Measurements from ENCODE around the gene ADAM33.

Gene ADAM33

GRCh38 chr20:3681931-3682781, at the start of gene ADAM33:
ADAM33 (minus strand) TSS chr20:3682010; CDS start chr20:3682004, 6 bp downstream.
- no peak for DNase-seq (ENCODE audit: low spot score)

DNA sequence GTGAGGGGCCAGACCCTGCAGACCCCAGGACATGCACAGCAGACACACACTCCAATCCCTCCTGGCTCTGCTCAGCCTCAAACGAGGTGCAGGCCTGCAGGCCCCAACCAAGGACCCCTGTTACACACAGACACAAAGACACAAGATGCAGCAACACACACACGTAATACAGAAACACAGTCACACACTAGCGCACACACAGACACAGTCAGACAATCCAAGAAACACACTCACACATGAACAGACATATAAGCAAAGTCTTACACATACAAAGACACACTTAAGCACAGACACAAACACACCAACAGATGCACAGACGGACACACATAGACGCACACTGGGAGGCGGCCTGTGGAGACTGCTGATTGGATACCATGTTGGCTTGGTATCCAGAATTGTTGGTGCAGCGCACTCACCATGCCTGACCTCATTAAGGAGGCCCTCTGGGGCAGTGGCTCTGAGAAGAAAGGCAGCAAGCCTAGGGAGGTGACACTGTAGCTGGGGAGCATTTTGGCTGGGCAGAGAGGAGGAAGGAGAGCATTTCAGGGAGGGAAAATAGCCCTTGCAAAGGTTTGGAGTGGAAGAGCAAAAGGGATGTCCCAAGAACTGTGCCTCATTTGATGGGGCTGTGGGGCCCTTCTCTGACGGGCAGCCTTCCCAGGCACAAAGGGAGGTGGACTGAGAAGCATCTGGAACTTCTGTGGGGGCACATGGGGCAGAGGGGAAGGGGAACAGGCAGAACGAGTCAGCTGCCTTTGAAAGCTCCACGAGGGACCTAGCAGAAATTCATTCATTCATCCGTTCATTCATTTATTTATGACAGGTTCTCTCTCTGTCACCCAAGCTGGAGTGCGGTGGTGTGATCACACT, 49.2 kb upstream of the ADAM33 start:
- no peak for DNase-seq (ENCODE audit: low spot score)

DNA sequence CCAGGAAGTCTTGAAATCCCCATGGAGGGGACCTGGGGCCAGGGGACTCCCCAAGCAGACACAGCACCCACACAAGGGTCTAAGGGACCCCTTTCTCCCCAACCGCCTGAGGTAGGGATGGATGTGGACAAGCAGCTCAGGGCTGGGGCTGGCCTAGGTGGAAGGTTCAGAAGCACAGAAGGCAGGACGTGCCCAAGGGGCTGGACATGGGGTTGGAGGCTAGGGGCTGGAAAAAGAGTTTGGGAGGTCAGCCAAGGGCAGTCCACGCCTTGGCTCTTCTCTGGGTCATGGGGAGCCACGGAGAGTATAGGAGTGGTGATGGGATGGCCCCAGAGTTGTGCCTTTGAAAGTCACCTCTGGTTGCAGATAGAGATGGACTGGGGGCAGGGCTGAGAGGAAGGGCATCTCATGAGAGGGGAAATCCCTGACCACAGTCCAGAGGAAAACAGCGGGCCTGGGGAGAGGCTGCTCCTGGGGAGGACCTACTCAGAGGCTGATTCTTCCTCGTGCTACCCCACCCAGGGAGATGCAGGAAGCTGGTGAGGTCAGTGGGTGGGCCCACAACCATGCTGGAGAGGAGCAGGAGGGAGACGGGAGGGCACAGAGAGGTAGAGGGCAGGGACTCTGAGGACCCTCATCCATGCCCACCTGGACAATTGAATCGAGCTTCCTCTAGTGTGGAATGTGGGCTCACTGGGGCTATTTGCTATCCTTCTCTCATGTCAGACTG, 48.2 kb upstream of the ADAM33 start:
- no peak for DNase-seq (ENCODE audit: low spot score)

GRCh38 chr20:3729378-3729777, 47.6 kb upstream of the ADAM33 start:
- DNase-seq (ENCODE audit: low spot score) = no peak

- DNase-seq (ENCODE audit: low spot score) = no peak
These were observed 47.1 kb upstream of the ADAM33 start for GRCh38 chr20:3728876-3729275.

DNA sequence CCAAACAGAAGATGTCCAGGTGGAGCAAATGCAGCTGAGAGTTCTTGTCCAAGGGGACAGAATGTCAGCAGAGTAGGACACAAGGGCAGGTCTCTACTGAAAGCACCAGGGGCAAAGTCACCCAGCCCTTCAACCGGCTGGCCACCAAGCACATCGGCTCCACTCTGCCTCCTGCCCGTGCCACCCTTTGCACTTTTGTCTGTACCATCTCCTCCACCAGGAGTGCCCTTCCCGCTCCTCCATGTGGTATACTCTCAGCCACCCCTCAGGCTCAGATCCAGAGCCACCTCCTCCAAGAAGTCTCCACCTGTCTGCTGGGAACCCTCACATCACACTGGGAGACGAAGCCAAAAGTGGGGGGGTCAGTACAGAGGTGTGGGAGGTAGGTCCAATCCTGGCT, 46.5 kb upstream of the ADAM33 start:
- DNase-seq (ENCODE audit: low spot score) = no peak

- DNase-seq (ENCODE audit: low spot score) = no peak
These were observed 45.7 kb upstream of the ADAM33 start for GRCh38 chr20:3727401-3728021.

- DNase-seq (ENCODE audit: low spot score) = no peak
These were observed 42.5 kb upstream of the ADAM33 start for GRCh38 chr20:3724356-3724755.

GRCh38 chr20:3723284-3723683, 41.5 kb upstream of the ADAM33 start:
- DNase-seq (ENCODE audit: low spot score) = no peak

DNA sequence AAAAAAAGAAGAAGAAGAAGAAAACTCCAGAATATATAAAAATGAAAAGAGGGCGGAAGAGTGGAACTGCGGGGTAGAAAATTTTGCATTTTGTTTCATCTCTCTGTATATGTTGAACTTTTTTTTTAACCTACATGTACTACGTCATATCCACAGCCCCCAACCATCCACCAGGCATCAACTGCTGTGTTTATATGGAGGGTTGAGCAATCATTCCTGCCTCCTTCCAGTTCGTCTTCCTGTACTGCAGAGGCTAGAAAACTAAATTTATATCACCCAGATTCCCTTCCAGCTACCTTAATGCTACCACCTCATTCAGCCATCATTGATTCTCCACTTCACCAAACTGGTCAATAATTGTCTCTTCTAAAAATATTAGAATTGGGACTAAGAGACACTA, 40.1 kb upstream of the ADAM33 start:
- no peak for DNase-seq (ENCODE audit: low spot score)

- DNase-seq (ENCODE audit: low spot score) = no peak
These were observed 38.8 kb upstream of the ADAM33 start for GRCh38 chr20:3720626-3721025.

GRCh38 chr20:3720068-3720467, 38.3 kb upstream of the ADAM33 start:
- no peak for DNase-seq (ENCODE audit: low spot score)

DNA sequence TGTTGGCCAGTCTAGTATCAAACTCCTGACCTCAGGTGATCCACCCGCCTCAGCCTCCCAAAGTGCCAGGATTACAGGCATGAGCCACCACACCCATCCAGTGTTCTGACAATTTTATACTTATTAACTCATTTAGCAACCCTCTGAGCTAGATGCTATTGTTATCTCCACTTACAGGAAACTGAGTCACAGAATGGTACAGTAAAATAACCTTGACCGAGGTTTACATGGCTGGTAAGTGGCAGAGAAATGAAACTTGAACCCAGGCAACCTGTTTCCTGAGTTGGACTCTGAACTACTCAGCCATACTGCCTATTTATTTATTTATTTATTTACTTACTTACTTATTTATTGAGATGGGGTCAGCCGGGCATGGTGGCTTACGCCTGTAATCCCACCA, 37.2 kb upstream of the ADAM33 start:
- no peak for DNase-seq (ENCODE audit: low spot score)

- peak; percentile 50 for DNase-seq (ENCODE audit: low spot score)
These were observed 34.5 kb upstream of the ADAM33 start for GRCh38 chr20:3716195-3716834.

DNA sequence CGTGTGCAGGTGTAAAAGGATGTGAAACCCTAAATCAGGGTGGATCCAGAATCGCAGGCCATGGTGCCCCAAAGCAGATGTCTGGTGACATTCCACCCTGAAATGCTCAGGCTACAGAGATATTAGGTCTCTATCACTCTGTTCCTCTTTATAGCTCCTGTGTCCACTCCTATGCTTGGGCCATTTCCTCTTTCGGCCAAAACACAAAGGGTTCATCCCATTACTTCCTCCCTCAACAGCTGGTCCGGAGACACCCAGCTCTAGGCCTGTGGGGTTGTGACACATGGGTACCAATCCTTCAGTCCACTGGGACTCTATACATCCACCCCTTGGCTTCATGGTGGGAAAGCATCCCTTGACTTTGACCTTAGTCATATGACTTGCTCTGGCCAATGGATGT, 32.3 kb upstream of the ADAM33 start:
- no peak for DNase-seq (ENCODE audit: low spot score)

DNA sequence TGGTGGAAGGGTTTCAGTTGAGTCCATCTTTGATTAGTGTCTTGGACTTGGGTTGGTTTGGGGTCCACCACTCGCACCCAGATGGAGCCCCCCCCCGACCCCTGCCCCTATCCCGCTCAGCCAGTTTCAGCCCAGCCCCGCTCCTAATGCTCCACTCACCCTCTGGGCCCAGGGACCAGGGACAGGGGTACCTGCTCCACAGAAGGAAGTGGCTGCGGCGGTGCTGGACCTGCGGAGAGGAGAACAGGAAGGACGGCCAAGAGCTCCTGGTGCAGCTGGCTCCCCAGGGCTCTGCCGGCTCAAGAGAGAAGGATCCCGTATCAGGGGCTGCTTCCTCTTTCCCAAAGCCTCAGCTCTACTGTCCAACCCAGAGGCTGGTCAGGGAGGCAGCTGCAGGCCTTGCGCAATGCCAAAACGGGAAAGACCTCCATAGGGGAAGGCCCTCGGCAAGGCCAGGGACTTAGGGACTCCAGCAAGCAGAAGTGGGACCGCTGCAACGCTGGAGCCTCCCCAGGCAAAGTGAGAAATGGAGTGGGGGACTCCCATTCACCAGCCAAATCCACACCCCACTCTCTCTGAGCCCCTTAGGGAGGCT, 30.6 kb upstream of the ADAM33 start, which contains the start of gene SIGLEC1:
SIGLEC1 (minus strand) TSS at position 322 of the 595 bp plus-strand sequence. CDS start 5,472 bp downstream, outside the sequence.
- DNase-seq (ENCODE audit: low spot score) = no peak

GRCh38 chr20:3711484-3711941, 29.7 kb upstream of the ADAM33 start:
- DNase-seq (ENCODE audit: low spot score) = no peak

- DNase-seq (ENCODE audit: low spot score) = peak; percentile 56
These were observed 29.1 kb upstream of the ADAM33 start for GRCh38 chr20:3710703-3711483.

GRCh38 chr20:3710011-3710466, 28.2 kb upstream of the ADAM33 start:
- DNase-seq (ENCODE audit: low spot score) = no peak

DNA sequence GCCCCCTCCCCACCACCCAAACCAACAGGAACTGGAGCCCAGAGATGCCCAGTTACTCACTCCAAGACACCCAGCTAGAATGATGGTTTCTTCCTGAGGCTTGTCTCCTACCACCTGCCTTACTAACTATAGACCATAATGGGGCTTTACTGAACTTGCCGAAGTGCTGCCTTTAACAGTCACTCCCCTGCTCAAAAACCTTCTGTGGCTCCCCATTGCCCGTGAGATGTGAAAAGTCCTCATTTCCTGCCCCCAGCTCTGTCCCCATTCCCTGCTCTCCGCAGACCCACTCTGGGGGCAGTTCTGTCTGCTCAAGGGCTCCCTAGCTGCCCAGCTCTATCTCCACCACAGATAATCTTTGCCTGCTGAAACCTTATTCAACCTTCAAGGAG, 25.7 kb upstream of the ADAM33 start:
- DNase-seq (ENCODE audit: low spot score) = no peak
